ENCODE results near the gene IGLL5.
A peak's percentile ranks its signal among the peaks of the same experiment; 100 is the strongest.

Gene IGLL5

GRCh38 chr22:22863001-22863400 is 24.6 kb upstream of the IGLL5 start:
- DNase-seq (ENCODE audit: low read depth in 2 of 2), result no peak

- peak; percentile 26 to 34 for DNase-seq (ENCODE audit: low read depth in 2 of 2)
These were observed 22.1 kb upstream of the IGLL5 start for GRCh38 chr22:22865311-22866072.

- DNase-seq (ENCODE audit: low read depth in 2 of 2), result no peak
These were observed 21.1 kb upstream of the IGLL5 start for GRCh38 chr22:22866381-22867111.

- no peak for DNase-seq (ENCODE audit: low read depth in 2 of 2)
These were observed 19.5 kb upstream of the IGLL5 start for GRCh38 chr22:22867996-22868715.

GRCh38 chr22:22870577-22871404 is 16.8 kb upstream of the IGLL5 start:
- no peak for DNase-seq (ENCODE audit: low read depth in 2 of 2)

- no peak for DNase-seq (ENCODE audit: low read depth in 2 of 2)
These were observed 15.9 kb upstream of the IGLL5 start for GRCh38 chr22:22871536-22872278.

- no peak for DNase-seq (ENCODE audit: low read depth in 2 of 2)
These were observed 14.6 kb upstream of the IGLL5 start for GRCh38 chr22:22872722-22873708.

GRCh38 chr22:22877523-22878210 is 9.9 kb upstream of the IGLL5 start:
- DNase-seq (ENCODE audit: low read depth in 2 of 2), result peak; percentile 53 to 62

- DNase-seq (ENCODE audit: low read depth in 2 of 2), result no peak
These were observed 9.4 kb upstream of the IGLL5 start for GRCh38 chr22:22878211-22878570.

GRCh38 chr22:22878801-22879674 is 8.6 kb upstream of the IGLL5 start:
- no peak for DNase-seq (ENCODE audit: low read depth in 2 of 2)

- no peak for DNase-seq (ENCODE audit: low read depth in 2 of 2)
These were observed 7.9 kb upstream of the IGLL5 start for GRCh38 chr22:22879675-22880155.

- no peak for DNase-seq (ENCODE audit: low read depth in 2 of 2)
These were observed 7.0 kb upstream of the IGLL5 start for GRCh38 chr22:22880645-22881044.

- no peak for DNase-seq (ENCODE audit: low read depth in 2 of 2)
These were observed 6.3 kb upstream of the IGLL5 start for GRCh38 chr22:22881116-22882000.

GRCh38 chr22:22882033-22882717 is 5.4 kb upstream of the IGLL5 start:
- DNase-seq (ENCODE audit: low read depth in 2 of 2), result no peak

- no peak for DNase-seq (ENCODE audit: low read depth in 2 of 2)
These were observed 4.4 kb upstream of the IGLL5 start for GRCh38 chr22:22883090-22883727.

All from stimulated activated CD8-positive, alpha-beta memory T cell treated with anti-CD3 and anti-CD28 coated beads, Interleukin-2, amount 100 ng/mL, for 48 hours (primary cell).